22Rv1 (cell line): ENCODE results near the gene FAM83D.

Source experiments
- ZFX ChIP-seq: fragments of 450-650 bp; IDR thresholded peaks from 2 replicates; pipeline ENCODE4 v1.6.1; 2017; ENCODE audit warnings: antibody characterized with exemption, borderline replicate concordance
- TF ChIP-seq, protein P1 (sequence below): fragments of 450-650 bp; IDR thresholded peaks from 2 replicates; pipeline ENCODE4 v1.5.1; 2017; ENCODE audit warnings: mild to moderate bottlenecking

DNA sequence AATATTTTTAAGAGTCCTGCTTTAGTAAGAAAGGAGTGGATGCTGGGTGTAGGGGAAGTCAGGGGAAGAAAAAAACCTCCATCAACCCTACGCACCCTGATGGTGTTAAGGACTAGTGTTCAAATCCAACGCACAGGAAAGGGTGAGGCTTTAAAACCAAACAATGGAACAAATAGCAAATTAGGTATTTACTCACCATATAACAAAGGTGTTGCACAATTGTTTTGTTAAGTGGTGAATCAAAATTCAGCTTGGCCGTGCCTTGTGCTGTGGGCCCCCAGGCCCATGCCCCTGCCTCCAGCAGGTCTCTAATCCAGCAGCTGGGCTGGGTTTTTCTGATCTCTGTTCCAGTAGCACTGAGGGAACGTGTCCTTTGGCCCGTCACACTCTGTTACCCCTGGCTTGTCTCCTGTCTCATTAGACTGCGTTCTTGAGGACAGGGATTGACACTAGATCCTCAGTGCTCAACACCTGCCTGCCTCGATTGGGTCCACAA lies 11.8 kb downstream of the FAM83D start:
- TF ChIP-seq, protein P1, sequence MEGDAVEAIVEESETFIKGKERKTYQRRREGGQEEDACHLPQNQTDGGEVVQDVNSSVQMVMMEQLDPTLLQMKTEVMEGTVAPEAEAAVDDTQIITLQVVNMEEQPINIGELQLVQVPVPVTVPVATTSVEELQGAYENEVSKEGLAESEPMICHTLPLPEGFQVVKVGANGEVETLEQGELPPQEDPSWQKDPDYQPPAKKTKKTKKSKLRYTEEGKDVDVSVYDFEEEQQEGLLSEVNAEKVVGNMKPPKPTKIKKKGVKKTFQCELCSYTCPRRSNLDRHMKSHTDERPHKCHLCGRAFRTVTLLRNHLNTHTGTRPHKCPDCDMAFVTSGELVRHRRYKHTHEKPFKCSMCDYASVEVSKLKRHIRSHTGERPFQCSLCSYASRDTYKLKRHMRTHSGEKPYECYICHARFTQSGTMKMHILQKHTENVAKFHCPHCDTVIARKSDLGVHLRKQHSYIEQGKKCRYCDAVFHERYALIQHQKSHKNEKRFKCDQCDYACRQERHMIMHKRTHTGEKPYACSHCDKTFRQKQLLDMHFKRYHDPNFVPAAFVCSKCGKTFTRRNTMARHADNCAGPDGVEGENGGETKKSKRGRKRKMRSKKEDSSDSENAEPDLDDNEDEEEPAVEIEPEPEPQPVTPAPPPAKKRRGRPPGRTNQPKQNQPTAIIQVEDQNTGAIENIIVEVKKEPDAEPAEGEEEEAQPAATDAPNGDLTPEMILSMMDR = no peak
- no peak for TF ChIP-seq ZFX
